ENCODE results near the gene CTIF. TPM values are rescaled to one million over a fixed set of nuclear protein-coding genes. Genes with fewer than 3 reads are reported as not detected.

The CTIF gene
- total RNA-seq, 1 experiment from 2014 or later, result 26.5 TPM

DNA sequence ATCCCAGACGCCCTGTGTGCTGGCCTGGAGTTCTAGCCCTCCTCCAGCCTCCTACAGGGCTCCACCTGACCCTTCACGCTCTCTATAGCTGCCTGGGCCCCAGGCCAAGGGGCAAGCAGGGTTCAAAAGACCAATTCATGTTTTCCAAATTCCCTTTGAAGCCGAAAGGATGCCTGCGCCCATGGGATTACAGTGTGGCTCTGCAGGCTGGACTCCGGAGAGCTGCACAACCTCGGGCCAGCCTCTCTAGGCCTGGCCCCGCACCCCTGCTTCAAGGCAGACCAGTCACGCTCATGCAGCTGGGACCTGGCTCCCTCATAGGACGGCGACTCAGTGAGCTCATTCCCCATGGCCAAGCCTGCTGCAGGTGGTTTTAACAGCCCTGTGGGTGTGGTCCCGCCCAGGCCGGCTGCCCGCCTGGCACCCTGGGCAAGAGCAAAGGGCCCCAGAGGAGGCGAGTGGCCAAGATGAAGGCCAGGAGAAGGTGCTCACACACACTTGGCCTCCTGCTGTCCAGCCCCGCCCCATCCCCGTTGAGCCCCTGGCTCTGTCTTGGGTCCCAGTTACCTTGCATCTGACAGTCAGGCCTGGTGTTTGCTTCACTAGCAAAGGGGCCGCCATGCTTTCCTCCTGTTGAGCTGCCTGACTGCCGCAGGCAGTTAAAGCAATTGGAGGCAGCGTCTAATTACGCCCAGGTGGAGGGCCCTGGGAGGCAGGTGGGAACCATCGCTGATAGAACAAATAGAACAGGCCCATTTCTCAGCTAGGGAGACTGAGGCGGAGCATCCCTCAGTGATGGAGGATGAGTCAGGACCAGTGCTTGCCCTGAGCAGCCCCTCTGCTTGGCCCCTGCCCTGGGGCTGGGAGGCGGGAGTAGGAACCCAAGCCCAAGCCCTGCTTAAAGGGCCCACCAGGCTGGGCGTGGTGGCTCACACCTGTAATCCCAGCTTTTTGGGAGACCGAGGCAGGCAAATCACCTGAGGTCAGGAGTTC lies 355.1 kb downstream of the CTIF start:
- Histone ChIP-seq H3K4me1 (ENCODE audit: control insufficient read depth, insufficient read depth, low read length) (peaks cover 3% of the 10 kb centered on the region; the same call in 1 of the 2 replicates), H3K27ac (ENCODE audit: low read length) (no peak overlapping the region), H3K4me3 (ENCODE audit: low read depth in 2 of 2, low read length in 2 of 2) (no peak overlapping the region), H3K27me3 (ENCODE audit: control insufficient read depth, insufficient read depth, low read length) (no peaks in the 10 kb centered on the region), H3K36me3 (ENCODE audit: control insufficient read depth, insufficient read depth, low read length) (no peaks in the 10 kb centered on the region), H3K9me3 (ENCODE audit: control insufficient read depth, insufficient read depth, low read depth, low read length) (no peaks in the 10 kb centered on the region)
- POLR2A ChIA-PET, result no interaction called here
- in situ Hi-C loops (cut with HindIII; ENCODE audit: low pct_unique_long_range_greater_than_20kb, low sequenced_read_pairs) (no loop called here), intact Hi-C loops (cut with micrococcal nuclease; ENCODE audit: unreplicated experiment) (no loop called here)
- CTCF ChIA-PET, result no interaction called here
- no peak for DNase-seq (ENCODE audit: low read depth, low spot score)
- no peak for ATAC-seq
- TF ChIP-seq TCF7L2 (IDR thresholded peaks at IDR 0.05; ENCODE audit: low read depth, low read length) (no peak), POLR2AphosphoS5 (IDR thresholded peaks at IDR 0.05; ENCODE audit: low read depth, low read length) (no peak), SIN3A (IDR thresholded peaks at IDR 0.05; ENCODE audit: borderline replicate concordance, insufficient read depth, low read depth, low read length) (no peak), REST (IDR thresholded peaks at IDR 0.05; ENCODE audit: insufficient read depth in 1 of 2, low read depth in 2 of 2, low read length in 1 of 2) (no peak)
- TF ChIP-seq, protein P1, sequence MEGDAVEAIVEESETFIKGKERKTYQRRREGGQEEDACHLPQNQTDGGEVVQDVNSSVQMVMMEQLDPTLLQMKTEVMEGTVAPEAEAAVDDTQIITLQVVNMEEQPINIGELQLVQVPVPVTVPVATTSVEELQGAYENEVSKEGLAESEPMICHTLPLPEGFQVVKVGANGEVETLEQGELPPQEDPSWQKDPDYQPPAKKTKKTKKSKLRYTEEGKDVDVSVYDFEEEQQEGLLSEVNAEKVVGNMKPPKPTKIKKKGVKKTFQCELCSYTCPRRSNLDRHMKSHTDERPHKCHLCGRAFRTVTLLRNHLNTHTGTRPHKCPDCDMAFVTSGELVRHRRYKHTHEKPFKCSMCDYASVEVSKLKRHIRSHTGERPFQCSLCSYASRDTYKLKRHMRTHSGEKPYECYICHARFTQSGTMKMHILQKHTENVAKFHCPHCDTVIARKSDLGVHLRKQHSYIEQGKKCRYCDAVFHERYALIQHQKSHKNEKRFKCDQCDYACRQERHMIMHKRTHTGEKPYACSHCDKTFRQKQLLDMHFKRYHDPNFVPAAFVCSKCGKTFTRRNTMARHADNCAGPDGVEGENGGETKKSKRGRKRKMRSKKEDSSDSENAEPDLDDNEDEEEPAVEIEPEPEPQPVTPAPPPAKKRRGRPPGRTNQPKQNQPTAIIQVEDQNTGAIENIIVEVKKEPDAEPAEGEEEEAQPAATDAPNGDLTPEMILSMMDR (IDR thresholded peaks at IDR 0.05), result no peak
- BruUV-seq (replicated peaks), result no TSS peak

GRCh38 chr18:48894799-48895346 lies 356.0 kb downstream of the CTIF start:
- in situ Hi-C loops (cut with HindIII; ENCODE audit: low pct_unique_long_range_greater_than_20kb, low sequenced_read_pairs) (no loop called here), intact Hi-C loops (cut with micrococcal nuclease; ENCODE audit: unreplicated experiment) (no loop called here)
- H3K9me3 ChIP-seq (ENCODE audit: control insufficient read depth, insufficient read depth, low read depth, low read length), result no peaks in the 10 kb centered on the region
- no peaks in the 10 kb centered on the region for H3K27me3 ChIP-seq (ENCODE audit: control insufficient read depth, insufficient read depth, low read length)
- H3K36me3 ChIP-seq (ENCODE audit: control insufficient read depth, insufficient read depth, low read length), result no peaks in the 10 kb centered on the region
- H3K4me3 ChIP-seq (ENCODE audit: low read depth in 2 of 2, low read length in 2 of 2), result no peak overlapping the region
- CTCF ChIA-PET, result no interaction called here
- no TSS peak for BruUV-seq (replicated peaks)
- H3K4me1 ChIP-seq (ENCODE audit: control insufficient read depth, insufficient read depth, low read length), result peaks cover 3% of the 10 kb centered on the region; the same call in 1 of the 2 replicates
- ATAC-seq (no peak), DNase-seq (ENCODE audit: low read depth, low spot score) (no peak)
- TF ChIP-seq SIN3A (IDR thresholded peaks at IDR 0.05; ENCODE audit: borderline replicate concordance, insufficient read depth, low read depth, low read length), result no peak
- TF ChIP-seq TCF7L2 (IDR thresholded peaks at IDR 0.05; ENCODE audit: low read depth, low read length), result no peak
- TF ChIP-seq, protein P1 (IDR thresholded peaks at IDR 0.05), result no peak
- no peak for TF ChIP-seq POLR2AphosphoS5 (IDR thresholded peaks at IDR 0.05; ENCODE audit: low read depth, low read length)
- no peak for TF ChIP-seq REST (IDR thresholded peaks at IDR 0.05; ENCODE audit: insufficient read depth in 1 of 2, low read depth in 2 of 2, low read length in 1 of 2)
- no peak overlapping the region for H3K27ac ChIP-seq (ENCODE audit: low read length)
- POLR2A ChIA-PET, result interaction anchor here (0.6 kb wide), 1 partner anchor 44 kb away, joined by 3 read pairs; no protein-coding TSS in a partner anchor
